Liver (tissue), 3 donors: ENCODE results near the gene DCDC2C.

Experiments
- EGR1 ChIP-seq, 2 donors: IDR thresholded peaks; 2 replicates each; pipeline ENCODE4 v1.6.1; 2016 to 2018; ENCODE audit warnings: antibody characterized with exemption in 2 of 2, low read depth in 2 of 2
- FOXA1 ChIP-seq: IDR thresholded peaks from 2 replicates; pipeline ENCODE4 v1.6.1; 2016; ENCODE audit warnings: antibody characterized with exemption
- GABPA ChIP-seq, 2 donors: IDR thresholded peaks in 1 of 2; conservative IDR thresholded peaks in 1 of 2; 2 replicates each; pipeline ENCODE4 v1.6.1; 2016; ENCODE audit warnings: antibody characterized with exemption in 2 of 2, mild to moderate bottlenecking in 1 of 2, moderate library complexity in 1 of 2
- JUND ChIP-seq, 2 donors: IDR thresholded peaks; 2 replicates each; pipeline ENCODE4 v1.6.1; 2016; ENCODE audit warnings: antibody characterized with exemption in 2 of 2
- RAD21 ChIP-seq, 2 donors: IDR thresholded peaks; 2 replicates each; pipeline ENCODE4 v1.6.1; 2016; ENCODE audit warnings: antibody characterized with exemption in 2 of 2, mild to moderate bottlenecking in 2 of 2
- REST ChIP-seq: IDR thresholded peaks from 2 replicates; pipeline ENCODE4 v1.6.1; 2016; ENCODE audit warnings: antibody characterized with exemption, mild to moderate bottlenecking
- RXRA ChIP-seq, 2 donors: IDR thresholded peaks; 2 replicates each; pipeline ENCODE4 v1.6.1; 2017 to 2018; ENCODE audit warnings: antibody characterized with exemption in 2 of 2, mild to moderate bottlenecking in 1 of 2
- SP1 ChIP-seq: IDR thresholded peaks from 2 replicates; pipeline ENCODE4 v1.6.1; 2018; ENCODE audit warnings: antibody characterized with exemption, mild to moderate bottlenecking
- TAF1 ChIP-seq: conservative IDR thresholded peaks from 2 replicates; pipeline ENCODE4 v1.6.1; 2016; ENCODE audit warnings: antibody characterized with exemption, mild to moderate bottlenecking
- TF ChIP-seq, protein P1 (sequence below): fragments of 150-350 bp; IDR thresholded peaks from 2 replicates; pipeline ENCODE4 v1.5.1; 2017; ENCODE audit warnings: improper control_type of control experiment, low read depth, low read length; ENCODE audit not compliant: missing input control
- TF ChIP-seq, protein P2 (sequence below): IDR thresholded peaks from 2 replicates; pipeline ENCODE4 v1.6.1; 2016; ENCODE audit warnings: antibody characterized with exemption
- TF ChIP-seq, protein P3 (sequence below): IDR thresholded peaks from 2 replicates; pipeline ENCODE4 v1.6.1; 2016; ENCODE audit warnings: antibody characterized with exemption
- TF ChIP-seq, protein P4 (sequence below): IDR thresholded peaks from 2 replicates; pipeline ENCODE4 v1.6.1; 2016; ENCODE audit warnings: antibody characterized with exemption
- donor health status: healthy.
- donor health status: healthy.

DNA sequence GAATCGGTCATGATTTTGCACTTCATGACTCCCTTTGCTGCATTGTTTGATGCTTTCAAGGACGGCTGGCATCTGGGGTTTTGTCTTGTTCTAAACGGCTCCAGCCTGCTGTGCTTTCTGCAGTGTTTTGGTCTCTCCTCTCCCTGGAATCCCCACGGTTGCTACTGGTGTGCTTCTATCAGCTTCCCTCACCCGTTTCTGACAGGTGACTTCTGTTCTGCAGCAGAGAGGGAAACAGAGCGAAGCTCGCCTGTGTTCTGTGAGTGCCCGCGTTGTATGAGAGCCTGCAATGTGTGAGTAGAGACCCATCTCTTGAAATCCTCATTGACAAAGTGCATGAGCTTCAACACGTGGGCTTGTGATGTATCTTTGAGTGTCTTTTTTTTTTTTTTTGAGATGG is 102.8 kb downstream of the DCDC2C start:
- TF ChIP-seq, protein P1, sequence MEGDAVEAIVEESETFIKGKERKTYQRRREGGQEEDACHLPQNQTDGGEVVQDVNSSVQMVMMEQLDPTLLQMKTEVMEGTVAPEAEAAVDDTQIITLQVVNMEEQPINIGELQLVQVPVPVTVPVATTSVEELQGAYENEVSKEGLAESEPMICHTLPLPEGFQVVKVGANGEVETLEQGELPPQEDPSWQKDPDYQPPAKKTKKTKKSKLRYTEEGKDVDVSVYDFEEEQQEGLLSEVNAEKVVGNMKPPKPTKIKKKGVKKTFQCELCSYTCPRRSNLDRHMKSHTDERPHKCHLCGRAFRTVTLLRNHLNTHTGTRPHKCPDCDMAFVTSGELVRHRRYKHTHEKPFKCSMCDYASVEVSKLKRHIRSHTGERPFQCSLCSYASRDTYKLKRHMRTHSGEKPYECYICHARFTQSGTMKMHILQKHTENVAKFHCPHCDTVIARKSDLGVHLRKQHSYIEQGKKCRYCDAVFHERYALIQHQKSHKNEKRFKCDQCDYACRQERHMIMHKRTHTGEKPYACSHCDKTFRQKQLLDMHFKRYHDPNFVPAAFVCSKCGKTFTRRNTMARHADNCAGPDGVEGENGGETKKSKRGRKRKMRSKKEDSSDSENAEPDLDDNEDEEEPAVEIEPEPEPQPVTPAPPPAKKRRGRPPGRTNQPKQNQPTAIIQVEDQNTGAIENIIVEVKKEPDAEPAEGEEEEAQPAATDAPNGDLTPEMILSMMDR = no peak
- TF ChIP-seq JUND (IDR thresholded peaks at IDR 0.05) (no peak), REST (no peak), TAF1 (no peak), EGR1 (IDR thresholded peaks at IDR 0.05; ENCODE audit: low read depth in 2 of 2) (no peak), FOXA1 (no peak), SP1 (no peak), RAD21 (IDR thresholded peaks at IDR 0.05) (no peak), GABPA (IDR thresholded peaks at IDR 0.05 in 1 of 2, conservative IDR thresholded peaks at IDR 0.05 in 1 of 2) (no peak), RXRA (IDR thresholded peaks at IDR 0.05) (no peak)
- TF ChIP-seq, protein P2, sequence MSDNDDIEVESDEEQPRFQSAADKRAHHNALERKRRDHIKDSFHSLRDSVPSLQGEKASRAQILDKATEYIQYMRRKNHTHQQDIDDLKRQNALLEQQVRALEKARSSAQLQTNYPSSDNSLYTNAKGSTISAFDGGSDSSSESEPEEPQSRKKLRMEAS = no peak
- TF ChIP-seq, protein P3, sequence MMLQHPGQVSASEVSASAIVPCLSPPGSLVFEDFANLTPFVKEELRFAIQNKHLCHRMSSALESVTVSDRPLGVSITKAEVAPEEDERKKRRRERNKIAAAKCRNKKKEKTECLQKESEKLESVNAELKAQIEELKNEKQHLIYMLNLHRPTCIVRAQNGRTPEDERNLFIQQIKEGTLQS = no peak
- TF ChIP-seq, protein P4, sequence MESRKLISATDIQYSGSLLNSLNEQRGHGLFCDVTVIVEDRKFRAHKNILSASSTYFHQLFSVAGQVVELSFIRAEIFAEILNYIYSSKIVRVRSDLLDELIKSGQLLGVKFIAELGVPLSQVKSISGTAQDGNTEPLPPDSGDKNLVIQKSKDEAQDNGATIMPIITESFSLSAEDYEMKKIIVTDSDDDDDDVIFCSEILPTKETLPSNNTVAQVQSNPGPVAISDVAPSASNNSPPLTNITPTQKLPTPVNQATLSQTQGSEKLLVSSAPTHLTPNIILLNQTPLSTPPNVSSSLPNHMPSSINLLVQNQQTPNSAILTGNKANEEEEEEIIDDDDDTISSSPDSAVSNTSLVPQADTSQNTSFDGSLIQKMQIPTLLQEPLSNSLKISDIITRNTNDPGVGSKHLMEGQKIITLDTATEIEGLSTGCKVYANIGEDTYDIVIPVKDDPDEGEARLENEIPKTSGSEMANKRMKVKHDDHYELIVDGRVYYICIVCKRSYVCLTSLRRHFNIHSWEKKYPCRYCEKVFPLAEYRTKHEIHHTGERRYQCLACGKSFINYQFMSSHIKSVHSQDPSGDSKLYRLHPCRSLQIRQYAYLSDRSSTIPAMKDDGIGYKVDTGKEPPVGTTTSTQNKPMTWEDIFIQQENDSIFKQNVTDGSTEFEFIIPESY = no peak
